ENCODE data around the gene SHROOM3.
"Not testable (repeated sequence)": the region's sequence is repeated elsewhere in the genome, so short reads cannot be mapped to it uniquely, and the experiment has no call there.

Gene SHROOM3

GRCh38 chr4:76723924-76724323 is 288.9 kb downstream of the SHROOM3 start:
- no peak for DNase-seq (ENCODE audit: extremely low spot score)
- TF ChIP-seq ARNT (IDR thresholded peaks at IDR 0.05) (no peak), TARDBP (IDR thresholded peaks at IDR 0.05) (no peak), SP1 (IDR thresholded peaks at IDR 0.05) (no peak), ELF4 (IDR thresholded peaks at IDR 0.05) (no peak), FOXA1 (IDR thresholded peaks at IDR 0.05) (no peak), NFRKB (IDR thresholded peaks at IDR 0.05) (no peak), SUZ12 (IDR thresholded peaks at IDR 0.05) (no peak), FOXK2 (IDR thresholded peaks at IDR 0.05) (no peak), L3MBTL2 (conservative IDR thresholded peaks at IDR 0.05) (no peak), BHLHE40 (IDR thresholded peaks at IDR 0.05; ENCODE audit: borderline replicate concordance) (no peak), HDGF (IDR thresholded peaks at IDR 0.05; ENCODE audit: borderline replicate concordance) (no peak), FOXM1 (IDR thresholded peaks at IDR 0.05; ENCODE audit: borderline replicate concordance) (no peak)
- TF ChIP-seq, protein P1, sequence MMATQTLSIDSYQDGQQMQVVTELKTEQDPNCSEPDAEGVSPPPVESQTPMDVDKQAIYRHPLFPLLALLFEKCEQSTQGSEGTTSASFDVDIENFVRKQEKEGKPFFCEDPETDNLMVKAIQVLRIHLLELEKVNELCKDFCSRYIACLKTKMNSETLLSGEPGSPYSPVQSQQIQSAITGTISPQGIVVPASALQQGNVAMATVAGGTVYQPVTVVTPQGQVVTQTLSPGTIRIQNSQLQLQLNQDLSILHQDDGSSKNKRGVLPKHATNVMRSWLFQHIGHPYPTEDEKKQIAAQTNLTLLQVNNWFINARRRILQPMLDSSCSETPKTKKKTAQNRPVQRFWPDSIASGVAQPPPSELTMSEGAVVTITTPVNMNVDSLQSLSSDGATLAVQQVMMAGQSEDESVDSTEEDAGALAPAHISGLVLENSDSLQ (IDR thresholded peaks at IDR 0.05) = no peak
- CTCF ChIA-PET = interaction anchor here (1.1 to 1.2 kb wide), 2 partner anchors 9 to 97 kb away, joined by 4 read pairs; no protein-coding TSS in a partner anchor
- POLR2A ChIA-PET = interaction anchor here (0.5 to 1.5 kb wide), 2 partner anchors 35 to 36 kb away, joined by 3 read pairs; no protein-coding TSS in a partner anchor

GRCh38 chr4:76725039-76725438 is 290.0 kb downstream of the SHROOM3 start:
- TF ChIP-seq CTBP1 (IDR thresholded peaks at IDR 0.05; ENCODE audit: borderline replicate concordance) (no peak), LEF1 (IDR thresholded peaks at IDR 0.05; ENCODE audit: borderline replicate concordance) (no peak), ELF4 (IDR thresholded peaks at IDR 0.05) (no peak)
- DNase-seq (ENCODE audit: extremely low spot score) = no peak
- CTCF ChIA-PET = interaction anchor here (0.6 kb wide), 1 partner anchor 282 kb away, joined by 3 read pairs; no protein-coding TSS in a partner anchor
- POLR2A ChIA-PET = no interaction called here

DNA sequence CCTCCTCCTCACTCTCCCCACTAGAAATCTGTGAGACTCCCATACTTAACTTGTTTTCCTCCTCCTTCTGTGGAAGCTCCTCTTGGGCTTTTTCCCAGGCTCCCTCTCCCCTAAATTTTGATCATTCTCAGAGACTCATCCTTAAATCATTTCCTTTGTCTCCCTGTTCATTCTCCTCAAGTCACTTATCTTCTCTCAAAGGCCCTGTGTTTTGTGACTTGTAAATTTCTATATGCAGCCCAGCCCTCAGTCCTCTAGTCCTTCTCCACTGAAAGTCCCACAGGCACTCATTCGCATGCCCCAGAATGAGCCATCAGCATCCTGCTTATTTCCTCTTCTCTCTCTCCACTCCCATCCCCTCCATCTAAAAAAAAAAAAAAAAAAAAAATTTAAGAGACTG is 291.1 kb downstream of the SHROOM3 start:
- ChIA-PET CTCF (no interaction called here), POLR2A (no interaction called here)
- DNase-seq (ENCODE audit: extremely low spot score) = no peak
- no peak for TF ChIP-seq FOXA1 (IDR thresholded peaks at IDR 0.05)
- no peak for TF ChIP-seq SP1 (IDR thresholded peaks at IDR 0.05)
- no peak for TF ChIP-seq NFRKB (IDR thresholded peaks at IDR 0.05)
- TF ChIP-seq, protein P1 (IDR thresholded peaks at IDR 0.05) = no peak

- no peak for DNase-seq (ENCODE audit: extremely low spot score)
- TF ChIP-seq ELF4 (IDR thresholded peaks at IDR 0.05) (no peak), HDGF (IDR thresholded peaks at IDR 0.05; ENCODE audit: borderline replicate concordance) (no peak), L3MBTL2 (conservative IDR thresholded peaks at IDR 0.05) (no peak), CTBP1 (IDR thresholded peaks at IDR 0.05; ENCODE audit: borderline replicate concordance) (no peak), FOXA1 (IDR thresholded peaks at IDR 0.05) (no peak), FOXM1 (IDR thresholded peaks at IDR 0.05; ENCODE audit: borderline replicate concordance) (no peak), LEF1 (IDR thresholded peaks at IDR 0.05; ENCODE audit: borderline replicate concordance) (no peak), SUZ12 (IDR thresholded peaks at IDR 0.05) (no peak), SP1 (IDR thresholded peaks at IDR 0.05) (no peak), TARDBP (IDR thresholded peaks at IDR 0.05) (no peak), NFRKB (IDR thresholded peaks at IDR 0.05) (no peak), ZNF384 (IDR thresholded peaks at IDR 0.05) (no peak), FOXK2 (IDR thresholded peaks at IDR 0.05) (no peak), BHLHE40 (IDR thresholded peaks at IDR 0.05; ENCODE audit: borderline replicate concordance) (no peak), ARNT (IDR thresholded peaks at IDR 0.05) (no peak)
- TF ChIP-seq, protein P1 (IDR thresholded peaks at IDR 0.05) = no peak
- ChIA-PET POLR2A (no interaction called here), CTCF (no interaction called here)
These were observed 291.6 kb downstream of the SHROOM3 start for GRCh38 chr4:76726631-76727030.

GRCh38 chr4:76727934-76728333 is 292.9 kb downstream of the SHROOM3 start:
- DNase-seq (ENCODE audit: extremely low spot score); CTCF ChIA-PET; POLR2A ChIA-PET: not testable (repeated sequence)

GRCh38 chr4:76729460-76729859 is 294.4 kb downstream of the SHROOM3 start:
- CTCF ChIA-PET = interaction anchor here (0.8 to 1.0 kb wide), 2 partner anchors 14 to 260 kb away, joined by 3 to 9 read pairs; no protein-coding TSS in a partner anchor
- TF ChIP-seq L3MBTL2 (conservative IDR thresholded peaks at IDR 0.05) = no peak
- TF ChIP-seq TARDBP (IDR thresholded peaks at IDR 0.05) = no peak
- TF ChIP-seq LEF1 (IDR thresholded peaks at IDR 0.05; ENCODE audit: borderline replicate concordance) = no peak
- no peak for TF ChIP-seq SUZ12 (IDR thresholded peaks at IDR 0.05)
- TF ChIP-seq FOXK2 (IDR thresholded peaks at IDR 0.05) = no peak

DNA sequence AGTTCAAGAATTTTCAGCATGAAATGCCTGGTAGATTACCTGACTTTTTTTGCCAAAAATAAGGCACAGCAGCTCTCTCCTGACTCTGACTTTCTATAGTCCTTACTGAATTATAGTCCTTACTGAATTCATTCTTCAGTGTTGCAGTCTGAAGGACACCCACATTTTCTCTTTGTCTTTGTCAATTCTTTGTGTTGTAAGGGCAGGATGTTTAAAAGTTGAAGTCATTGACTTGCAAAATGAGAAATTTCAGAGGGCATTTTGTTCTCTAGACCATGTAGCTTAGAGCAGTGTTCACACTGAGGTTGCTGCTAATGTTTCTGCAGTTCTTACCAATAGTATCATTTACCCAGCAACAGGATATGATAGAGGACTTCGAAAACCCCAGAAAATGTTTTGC is 295.0 kb downstream of the SHROOM3 start:
- no peak for DNase-seq (ENCODE audit: extremely low spot score)
- CTCF ChIA-PET = interaction anchor here (0.8 to 1.0 kb wide), 2 partner anchors 13 to 261 kb away, joined by 3 to 9 read pairs; no protein-coding TSS in a partner anchor
- POLR2A ChIA-PET = no interaction called here
- TF ChIP-seq TARDBP (IDR thresholded peaks at IDR 0.05) (no peak), ARNT (IDR thresholded peaks at IDR 0.05) (no peak), L3MBTL2 (conservative IDR thresholded peaks at IDR 0.05) (no peak), LEF1 (IDR thresholded peaks at IDR 0.05; ENCODE audit: borderline replicate concordance) (no peak), HDGF (IDR thresholded peaks at IDR 0.05; ENCODE audit: borderline replicate concordance) (no peak), SUZ12 (IDR thresholded peaks at IDR 0.05) (no peak), FOXM1 (IDR thresholded peaks at IDR 0.05; ENCODE audit: borderline replicate concordance) (no peak), NFRKB (IDR thresholded peaks at IDR 0.05) (no peak), CTBP1 (IDR thresholded peaks at IDR 0.05; ENCODE audit: borderline replicate concordance) (no peak), ELF4 (IDR thresholded peaks at IDR 0.05) (no peak), BHLHE40 (IDR thresholded peaks at IDR 0.05; ENCODE audit: borderline replicate concordance) (no peak), FOXK2 (IDR thresholded peaks at IDR 0.05) (no peak), FOXA1 (IDR thresholded peaks at IDR 0.05) (no peak), ZNF384 (IDR thresholded peaks at IDR 0.05) (no peak), SP1 (IDR thresholded peaks at IDR 0.05) (no peak)
- TF ChIP-seq, protein P1 (IDR thresholded peaks at IDR 0.05) = no peak

More at GRCh38 chr4:76729460-76729859, 294.4 kb downstream of the SHROOM3 start:
- POLR2A ChIA-PET = no interaction called here
- no peak for DNase-seq (ENCODE audit: extremely low spot score)
